Femur (tissue), 1 donor: ENCODE results near the gene ANKHD1.
"Not testable (repeated sequence)": the region's sequence is repeated elsewhere in the genome, so short reads cannot be mapped to it uniquely, and the experiment has no call there.

Experiments
- DNase-seq: peaks from one replicate; pipeline ENCODE4 v3.0.0-alpha.2; 2017

The ANKHD1 gene

DNA sequence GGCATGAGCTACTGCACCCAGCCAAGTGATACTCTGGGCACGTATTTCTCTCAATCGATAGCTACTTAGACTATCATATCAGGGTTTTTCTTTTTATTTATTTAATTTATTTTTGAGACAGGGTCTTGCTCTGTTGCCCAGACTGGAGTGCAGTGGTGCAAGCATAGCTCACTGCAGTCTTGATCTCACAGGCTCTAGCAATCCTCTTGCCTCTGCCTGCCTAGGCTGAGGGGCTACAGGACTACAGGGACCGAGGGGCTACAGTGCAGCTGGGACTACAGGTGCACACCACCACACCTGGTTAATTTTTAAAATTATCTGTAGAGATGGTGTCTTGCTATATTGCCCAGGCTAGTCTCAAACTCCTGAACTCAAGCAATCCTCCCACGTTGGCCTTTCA, 20.3 kb upstream of the ANKHD1 start:
- no peak for DNase-seq

DNA sequence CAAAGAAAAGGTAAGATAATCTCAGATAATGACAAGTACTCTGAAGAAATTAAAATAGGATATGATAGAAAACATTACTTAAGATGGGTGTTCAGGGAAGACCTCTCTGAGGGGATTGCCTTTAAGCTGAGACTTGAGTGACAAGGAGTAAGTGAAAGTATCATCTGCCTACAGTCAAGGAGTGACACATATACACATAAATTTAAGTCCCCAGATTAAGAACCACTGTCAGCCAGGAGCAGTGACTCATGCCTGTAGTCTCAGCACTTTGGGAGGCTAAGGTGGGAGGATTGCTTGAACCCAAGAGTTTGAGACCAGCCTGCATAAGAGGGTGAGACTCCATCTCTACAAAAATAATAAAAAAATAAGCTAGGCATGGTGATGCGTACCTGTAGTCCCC, 19.7 kb upstream of the ANKHD1 start:
- DNase-seq, result no peak

DNA sequence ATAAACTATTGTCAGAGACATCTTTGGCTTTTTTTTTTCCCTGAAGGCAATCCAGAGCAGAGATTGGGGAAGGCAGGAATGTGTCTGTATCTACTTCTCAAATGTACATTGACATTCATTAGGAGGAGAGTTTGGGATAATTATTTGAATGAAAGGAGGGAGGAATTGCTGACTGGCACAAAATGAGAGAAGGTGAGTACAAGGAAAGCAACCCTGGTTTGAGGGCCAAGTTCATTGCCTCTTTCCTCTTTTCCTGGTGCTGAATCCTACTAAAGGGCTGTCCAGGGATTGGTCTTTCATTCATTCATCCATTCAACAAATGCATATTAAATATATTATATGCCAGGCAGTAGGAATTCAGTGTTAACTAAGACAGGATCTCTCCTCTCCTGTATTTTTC, 18.8 kb upstream of the ANKHD1 start:
- DNase-seq, result no peak

DNA sequence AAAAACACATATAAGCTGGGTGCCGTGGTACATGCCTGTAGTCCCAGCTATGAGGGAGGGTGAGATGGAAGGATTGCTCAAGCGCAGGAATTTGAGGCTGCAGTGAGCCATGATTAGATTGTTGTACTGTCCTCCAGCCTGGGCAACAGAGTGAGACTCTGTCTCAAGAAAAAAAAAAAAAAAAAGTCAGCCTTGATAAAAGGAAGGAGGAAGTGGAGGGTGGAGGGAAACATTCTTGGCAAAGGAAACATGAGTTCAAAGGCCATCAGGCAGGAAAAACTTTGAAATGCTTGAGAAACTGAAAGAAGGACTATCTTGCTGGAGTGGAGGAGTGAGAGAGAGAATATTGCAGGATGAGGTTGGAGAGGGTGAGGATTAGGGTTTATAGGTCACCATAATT, 18.3 kb upstream of the ANKHD1 start:
- DNase-seq, result no peak

DNA sequence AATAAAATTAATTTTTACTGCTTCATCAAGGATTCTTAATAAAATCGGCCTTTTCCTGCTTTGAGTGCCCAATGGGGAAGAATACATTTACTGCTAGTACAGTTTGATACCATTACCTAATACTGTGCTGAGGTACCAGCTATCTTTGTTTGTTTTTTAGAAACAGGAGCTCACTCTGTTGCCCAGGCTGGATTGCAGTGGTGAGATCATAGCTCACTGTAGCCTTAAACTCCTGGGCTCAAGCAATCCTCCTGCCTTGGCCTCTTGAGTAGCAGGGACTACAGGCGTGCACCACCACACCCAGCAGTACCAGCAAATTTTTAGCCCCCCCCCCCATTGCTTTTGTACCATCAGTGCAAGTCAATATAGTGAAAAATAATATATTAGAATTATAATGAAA, 13.6 kb upstream of the ANKHD1 start:
- no peak for DNase-seq

DNA sequence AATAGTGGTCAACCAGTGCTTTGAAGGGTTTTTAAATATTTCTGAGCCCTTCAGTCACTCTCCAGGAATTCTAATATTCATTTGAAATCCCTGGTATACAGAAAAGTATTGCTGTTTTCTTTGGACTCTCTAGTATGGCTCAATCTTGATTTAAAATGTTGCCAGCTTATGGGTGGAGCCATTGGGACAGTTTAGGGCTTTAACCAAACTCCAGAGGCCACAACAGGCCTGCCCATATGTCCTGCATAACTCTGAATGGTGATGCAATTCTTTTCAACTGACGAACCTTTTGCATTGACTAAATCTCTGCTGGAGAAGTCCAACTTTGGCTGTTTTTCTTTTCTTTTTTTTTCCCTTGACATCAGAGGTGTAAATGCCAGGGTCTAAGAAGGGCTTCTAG, 10.3 kb upstream of the ANKHD1 start:
- DNase-seq, result no peak

DNA sequence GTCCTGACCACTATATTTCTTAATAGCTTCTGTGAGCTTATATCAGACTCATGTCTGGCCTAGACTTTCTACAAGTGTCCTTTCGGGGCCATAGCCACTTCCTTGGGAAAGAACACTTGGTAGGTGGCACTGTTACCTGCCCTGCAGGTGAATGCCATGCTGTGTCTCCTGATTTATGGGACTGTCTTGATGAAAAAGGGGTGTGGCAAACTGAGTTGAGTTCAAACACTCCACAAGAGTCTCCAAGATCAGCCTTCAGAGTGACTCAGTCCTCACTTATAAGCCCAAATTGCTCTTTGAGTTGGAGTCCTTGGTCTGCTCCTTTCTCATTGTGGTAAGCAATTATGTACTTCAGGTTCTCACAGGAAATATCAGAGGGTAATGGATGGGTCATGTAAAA, 9.9 kb upstream of the ANKHD1 start:
- no peak for DNase-seq

DNA sequence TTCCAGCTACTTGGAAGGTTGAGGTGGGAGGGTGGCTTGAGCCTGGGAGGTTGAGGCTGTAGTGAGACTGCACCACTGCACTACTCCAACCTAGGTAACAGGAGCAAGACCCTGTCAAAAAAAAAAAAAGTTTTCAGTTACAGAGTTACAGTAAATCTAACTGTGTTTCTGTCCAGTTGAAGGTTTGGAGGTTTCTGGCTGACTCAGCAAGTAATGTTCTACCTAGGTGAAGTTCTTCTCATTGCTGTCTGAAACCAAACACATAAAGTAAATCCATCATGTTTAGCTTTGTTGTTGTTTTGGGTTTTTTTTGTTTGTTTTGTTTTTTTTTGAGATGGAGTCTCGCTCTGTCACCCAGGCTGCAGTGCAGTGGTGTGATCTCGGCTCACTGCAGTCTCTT, 7.9 kb upstream of the ANKHD1 start:
- DNase-seq, result no peak

DNA sequence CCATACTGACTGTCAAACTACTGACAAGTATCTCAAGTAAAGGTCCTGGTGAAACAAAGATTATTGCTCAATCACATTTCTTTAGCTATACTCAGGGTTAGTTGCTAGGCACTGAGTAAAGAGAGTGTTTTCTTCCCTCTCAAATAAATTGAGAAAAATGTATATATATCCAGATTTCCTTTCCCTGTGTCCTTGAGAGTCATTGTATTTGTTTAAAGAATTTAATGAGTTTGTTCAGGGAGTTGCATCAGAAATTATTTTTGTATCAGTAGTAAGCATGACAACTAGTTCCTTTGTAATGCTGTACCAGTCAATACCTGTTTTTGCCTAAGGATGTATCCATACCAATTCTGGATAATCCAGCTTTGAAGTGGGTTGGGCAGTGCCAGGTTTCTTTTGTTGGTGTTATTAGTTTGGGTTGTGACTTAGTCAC, 3.2 kb upstream of the ANKHD1 start:
- no peak for DNase-seq

DNA sequence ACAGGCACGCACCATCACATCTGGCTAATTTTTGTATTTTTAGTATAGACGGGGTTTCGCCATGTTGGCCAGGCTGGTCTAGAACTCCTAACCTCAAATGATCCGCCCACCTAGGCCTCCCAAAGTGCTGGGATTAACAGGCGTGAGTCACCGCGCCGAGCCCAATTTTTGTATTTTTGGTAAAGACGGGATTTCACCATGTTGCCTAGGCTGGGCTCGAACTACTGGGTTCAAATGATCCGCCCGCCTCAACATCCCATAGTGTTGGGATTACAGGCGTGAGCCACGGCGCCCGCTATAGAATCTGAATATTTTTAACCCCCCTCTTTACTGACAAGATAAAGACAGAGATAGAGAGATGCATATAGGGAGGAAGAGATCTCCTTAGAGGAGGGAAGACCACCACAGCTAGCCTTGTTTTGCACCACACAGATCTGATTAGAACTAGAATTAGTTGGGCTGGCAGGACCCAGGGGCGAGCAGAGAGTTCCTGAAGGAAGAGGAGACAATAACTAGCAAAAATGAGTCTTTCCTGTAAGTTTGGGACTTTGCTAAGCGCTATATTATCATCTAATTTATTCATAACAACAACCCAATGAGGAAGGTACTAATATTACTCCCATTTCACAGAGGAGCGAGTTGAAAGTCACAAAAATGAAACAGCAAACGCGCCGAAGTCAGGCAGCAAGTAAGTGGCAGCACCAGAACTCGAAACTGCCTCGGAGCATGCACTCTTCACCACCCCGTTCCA, 1.5 kb upstream of the ANKHD1 start:
- DNase-seq, result no peak

DNA sequence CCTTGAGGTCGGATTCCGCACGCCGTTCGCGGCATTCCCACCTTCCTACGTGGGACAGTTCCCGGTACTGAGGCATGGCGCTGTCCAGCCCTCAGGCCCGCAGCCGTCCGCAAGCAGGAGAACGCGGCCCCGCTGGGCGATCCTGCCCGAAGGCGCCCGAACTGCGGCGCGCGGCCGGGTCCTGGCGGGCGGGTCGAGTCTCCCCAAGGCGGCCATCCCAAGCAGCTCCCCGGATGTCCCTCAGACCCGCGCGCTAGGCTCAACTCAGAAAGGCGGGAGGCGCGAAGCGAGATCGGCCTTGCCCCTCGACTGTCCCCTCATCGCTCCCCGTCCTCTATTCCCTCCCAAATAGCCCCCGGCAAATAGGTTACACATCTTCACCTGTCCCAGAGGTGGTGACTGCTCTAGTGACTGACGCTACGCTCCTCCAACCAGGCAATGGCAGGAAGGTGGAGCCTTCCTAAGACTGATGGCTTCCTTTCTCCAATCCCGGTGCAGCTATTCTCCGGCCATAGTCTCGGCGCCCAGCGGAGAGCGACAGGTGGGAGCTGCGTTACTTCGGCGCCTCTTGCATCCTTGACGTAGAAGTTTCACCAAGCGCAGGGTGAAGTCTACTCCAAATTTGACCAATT, 787 bp upstream of the ANKHD1 start:
- peak; percentile 95 for DNase-seq

DNA sequence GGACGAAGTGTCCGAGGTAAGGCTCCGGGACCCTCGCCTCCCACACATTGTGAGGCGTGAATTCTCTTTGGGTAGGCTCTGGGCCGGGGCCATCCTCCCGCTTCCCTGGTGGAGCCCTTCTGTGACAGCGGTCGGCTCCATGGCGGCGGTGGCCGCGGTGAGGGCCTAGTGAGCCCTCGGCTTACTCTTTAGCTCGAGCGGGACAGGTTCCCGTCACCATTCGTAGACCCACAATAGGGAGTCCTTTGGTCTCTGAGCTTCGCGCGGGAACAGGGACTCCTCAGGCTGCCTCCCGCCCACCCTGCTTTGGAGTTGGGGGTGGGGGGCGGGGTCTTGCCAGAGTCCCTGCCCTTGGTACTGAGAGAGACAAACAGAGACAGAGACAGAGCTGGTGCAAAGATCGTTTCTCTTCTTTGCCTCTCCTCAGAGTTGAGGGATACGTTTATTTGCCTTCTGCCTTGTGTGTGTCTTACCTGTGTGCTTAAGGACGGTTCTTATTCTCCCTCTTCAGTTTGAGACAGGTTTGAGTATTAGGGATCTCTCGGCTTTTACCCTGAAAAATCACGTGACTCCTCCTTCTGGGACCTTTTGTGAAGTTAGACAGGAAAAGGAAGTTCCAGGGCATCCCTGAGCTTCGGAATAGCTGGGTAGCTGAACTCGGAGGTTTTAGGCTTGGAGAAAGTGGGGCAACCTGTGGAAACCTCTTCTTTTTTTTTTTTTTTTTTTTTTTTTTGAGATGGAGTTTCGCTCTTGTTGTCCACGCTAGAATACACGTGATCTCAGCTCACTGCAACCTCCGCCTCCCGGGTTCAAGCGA, 833 bp downstream of the ANKHD1 start:
- DNase-seq, result peak; percentile 63

DNA sequence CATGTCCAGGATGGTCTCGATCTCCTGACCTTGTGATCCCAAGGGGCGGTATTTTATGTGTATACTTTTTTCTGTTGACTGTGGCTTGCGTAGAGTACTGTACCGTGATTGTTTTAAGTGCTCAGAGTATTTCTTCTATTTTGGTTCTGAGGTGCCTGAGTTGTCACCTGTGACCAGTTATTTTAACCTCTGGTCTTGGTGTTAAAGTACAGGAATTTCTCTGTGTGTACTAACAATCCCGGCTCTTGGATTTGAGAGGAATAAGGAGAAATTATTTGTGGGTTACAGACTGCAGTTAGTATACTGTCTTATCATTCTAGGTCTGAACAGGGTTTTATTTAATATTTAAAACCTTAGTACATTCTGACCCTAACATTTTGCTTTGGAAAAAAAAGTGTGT, 2.0 kb downstream of the ANKHD1 start:
- DNase-seq, result no peak

DNA sequence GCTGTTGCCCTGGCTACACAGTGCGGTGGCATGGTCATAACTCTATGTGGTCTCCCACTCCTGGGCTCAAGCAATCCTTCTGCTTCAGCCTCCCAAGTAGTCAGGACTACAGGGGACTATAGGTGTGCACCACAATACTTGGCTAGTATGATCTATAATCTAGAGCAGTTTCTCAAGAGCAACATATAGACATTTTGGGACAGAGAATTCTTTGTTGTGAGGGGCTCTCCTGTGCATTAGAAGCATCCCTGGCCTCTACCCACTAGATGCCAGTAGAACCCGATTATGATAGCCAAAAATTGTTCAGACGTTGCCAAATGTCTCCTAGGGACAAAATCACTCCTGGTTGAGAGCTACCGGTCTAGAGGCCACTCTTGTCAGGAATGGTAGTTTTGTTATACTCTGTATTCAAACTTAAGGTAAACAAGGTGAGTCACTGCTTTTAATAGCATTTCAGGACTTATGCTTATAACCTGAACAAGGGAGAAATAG, 7.2 kb downstream of the ANKHD1 start:
- no peak for DNase-seq

DNA sequence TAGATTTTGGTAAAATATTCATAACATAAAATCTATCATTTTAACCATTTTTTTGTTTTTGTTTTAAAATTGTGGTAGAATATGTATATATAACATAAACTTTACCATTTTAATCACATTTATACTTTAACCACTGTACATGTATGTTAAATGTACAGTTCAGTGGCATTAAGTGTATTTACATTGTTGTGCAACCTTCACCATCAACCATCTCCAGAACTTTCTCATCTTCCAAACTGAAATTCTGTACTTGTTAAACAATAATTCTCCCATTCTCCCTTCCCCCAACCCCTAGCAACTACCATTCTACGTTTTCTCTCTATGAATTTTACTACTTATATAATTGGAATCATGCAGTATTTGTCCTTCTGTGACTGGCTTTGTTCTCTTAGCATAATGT, 11.6 kb downstream of the ANKHD1 start:
- no peak for DNase-seq

DNA sequence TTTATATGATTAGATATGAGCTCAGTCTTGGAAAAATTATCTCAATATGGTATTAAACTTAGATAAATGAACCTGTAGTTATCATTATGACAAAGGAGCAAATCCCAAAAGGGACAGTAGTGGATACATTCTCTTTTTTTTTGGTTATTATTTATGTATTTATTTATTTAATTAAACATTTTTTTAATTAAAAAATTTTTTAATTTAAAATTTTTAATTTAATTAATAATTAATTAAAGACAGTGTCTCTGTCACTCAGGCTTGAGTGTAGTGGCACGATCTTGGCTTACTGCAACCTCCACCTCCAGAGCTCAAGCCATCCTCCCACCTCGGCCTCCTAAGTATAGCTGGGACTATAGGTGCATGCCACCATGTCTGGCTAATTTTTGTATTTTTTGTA, 15.6 kb downstream of the ANKHD1 start:
- no peak for DNase-seq

DNA sequence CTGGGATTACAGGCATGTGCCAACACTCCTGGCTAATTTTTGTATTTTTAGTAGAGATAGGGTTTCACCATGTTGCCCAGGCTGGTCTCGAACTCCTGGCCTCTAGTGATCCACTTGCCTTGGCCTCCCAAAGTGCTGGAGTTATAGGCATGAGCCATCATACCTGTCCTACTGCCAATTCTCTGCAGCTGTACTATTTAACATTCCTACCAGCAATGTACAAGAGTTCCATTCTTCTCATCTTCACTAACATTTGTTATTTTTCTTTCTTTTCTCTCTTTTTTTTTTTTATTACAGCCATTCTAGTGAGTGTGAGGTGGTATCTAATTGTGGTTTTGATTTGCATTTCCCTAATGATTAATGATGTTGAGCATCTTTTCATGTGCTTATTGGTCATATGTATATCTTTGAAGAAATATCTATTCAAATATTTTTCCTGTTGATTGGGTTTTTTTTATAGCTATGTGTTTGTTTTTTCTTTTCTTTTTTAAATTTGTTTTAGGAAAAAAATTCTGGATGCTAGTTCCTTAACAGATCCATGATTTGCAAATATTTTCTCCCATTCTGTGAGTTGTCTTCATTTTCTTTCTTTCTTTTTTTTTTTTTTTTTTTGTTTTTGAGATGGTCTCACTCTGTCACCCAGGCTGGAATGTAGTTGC, 17.4 kb downstream of the ANKHD1 start:
- DNase-seq, result no peak

DNA sequence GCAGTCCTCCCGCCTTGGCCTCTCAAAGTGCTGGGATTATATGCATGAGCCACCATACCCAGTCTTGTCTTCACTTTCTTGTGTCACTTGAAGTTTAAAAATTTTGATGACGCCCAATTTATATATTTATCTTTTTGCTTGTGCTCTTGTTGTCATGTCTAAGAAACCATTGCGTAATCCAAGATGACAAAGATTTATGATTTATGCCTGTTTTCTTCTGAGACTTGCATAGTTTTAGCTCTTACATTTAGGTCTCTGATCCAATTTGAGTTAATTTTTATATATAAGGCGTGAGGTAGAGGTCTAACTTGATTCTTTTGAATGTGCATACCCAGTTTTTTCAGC, 18.6 kb downstream of the ANKHD1 start:
- no peak for DNase-seq

DNA sequence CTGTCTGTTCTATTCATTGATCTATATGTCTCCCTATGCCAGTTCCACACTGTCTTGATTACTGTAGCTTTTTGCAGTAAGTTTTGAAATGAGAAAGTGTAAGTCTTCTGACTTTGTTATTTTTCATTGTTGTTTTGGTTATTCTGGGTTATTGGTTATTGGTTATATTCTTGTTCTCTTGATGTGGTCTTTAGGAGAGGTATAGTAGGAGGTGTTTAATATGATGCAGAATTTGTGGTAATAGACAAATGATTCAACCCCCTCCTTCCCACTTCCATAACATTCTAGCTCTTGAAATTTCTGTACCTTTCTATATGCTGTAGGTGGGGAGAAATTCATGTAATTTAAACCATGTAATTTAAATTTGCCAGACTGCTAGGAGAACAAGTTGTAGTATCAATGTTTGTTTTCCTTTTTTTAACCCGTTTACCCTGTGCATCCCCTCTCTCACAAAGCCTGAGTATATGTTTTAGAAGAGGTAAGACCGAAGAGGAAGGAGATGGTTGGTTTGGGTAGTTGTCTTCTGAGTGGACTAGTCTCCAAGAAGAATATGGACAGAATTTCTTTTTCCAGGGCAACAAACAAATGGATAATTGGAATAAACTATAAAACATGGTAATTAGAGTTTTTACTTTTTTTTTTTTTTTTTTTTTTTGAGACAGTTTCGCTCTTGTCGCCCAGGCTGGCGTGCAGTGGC, 19.2 kb downstream of the ANKHD1 start:
- no peak for DNase-seq

DNA sequence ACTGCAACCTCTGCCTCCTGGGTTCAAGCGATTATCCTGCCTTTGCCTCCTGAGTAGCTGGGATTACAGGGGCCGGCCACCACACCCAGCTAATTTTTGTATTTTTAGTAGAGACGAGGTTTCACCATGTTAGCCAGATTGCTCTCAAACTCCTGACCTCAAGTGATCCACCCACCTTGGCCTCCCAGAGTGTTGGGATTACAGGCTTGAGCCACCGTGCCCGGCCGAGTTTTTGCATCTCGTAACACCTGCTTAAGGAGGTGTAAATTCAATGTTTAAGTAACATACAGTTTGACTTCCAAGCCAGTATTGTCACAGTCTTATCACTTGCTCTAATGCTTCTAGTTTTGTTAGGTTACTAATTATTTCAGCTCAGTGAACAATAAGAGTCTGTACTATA, 19.7 kb downstream of the ANKHD1 start:
- not testable (repeated sequence) for DNase-seq

DNA sequence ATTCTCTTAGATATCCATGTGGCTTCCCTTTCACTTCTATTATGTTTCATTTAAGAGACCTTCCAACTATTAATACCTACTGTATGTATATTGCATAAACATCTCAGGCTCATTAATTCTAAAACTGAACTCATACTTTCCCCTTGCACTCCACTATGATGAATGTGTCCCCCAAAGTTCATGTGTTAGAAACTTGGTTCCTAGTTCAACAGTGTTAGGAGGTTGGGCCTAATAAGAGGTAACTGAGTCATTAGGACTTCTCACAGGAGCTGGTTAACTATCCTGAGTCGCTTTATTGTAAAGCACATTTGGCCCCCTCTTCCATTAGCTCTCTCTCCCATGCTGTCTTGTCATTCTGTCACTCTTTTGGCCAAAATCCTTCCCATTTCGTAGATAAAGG, 22.0 kb downstream of the ANKHD1 start:
- DNase-seq, result no peak

DNA sequence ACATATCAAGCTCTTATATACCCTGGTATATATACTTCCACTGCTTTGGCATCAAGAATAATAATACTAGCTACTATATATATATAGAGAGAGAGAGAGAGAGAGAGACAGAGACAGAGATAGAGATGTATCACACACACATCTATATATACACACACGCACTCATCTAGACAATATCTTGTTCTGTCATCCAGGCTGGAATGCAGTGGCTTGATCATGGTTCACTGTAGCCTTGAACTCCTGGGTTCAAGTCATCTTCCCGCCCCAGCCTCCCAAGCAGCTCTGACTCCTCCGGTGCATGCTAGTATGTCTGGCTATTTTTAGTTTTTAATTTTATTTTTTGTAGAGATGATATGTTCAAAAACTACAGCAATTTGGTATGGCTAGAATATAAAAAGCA, 22.5 kb downstream of the ANKHD1 start:
- no peak for DNase-seq

DNA sequence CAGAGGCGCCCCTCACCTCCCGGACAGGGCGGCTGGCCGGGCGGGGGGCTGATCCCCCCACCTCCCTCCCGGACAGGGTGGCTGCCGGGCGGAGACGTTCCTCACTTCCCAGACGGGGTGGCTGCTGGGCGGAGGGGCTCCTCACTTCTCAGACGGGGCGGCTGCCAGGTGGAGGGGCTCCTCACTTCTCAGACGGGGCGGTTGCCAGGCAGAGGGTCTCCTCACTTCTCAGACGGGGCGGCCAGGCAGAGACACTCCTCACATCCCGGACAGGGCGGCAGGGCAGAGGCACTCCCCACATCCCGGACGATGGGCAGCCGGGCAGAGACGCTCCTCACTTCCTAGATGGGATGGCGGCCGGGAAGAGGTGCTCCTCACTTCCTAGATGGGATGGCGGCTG, 26.1 kb downstream of the ANKHD1 start:
- DNase-seq, result not testable (repeated sequence)
